AG09309 (cell line): ENCODE measurements around the gene MMP24.
"Not testable (repeated sequence)": the region's sequence is repeated elsewhere in the genome, so short reads cannot be mapped to it uniquely, and the experiment has no call there.

ENCODE experiments used
- DNase-seq: peaks from one replicate; pipeline ENCODE4 v3.0.0-alpha.2; 2010; ENCODE audit warnings: low read depth
- H3K4me3 ChIP-seq: 2 replicates; pipeline ENCODE4 v1.5.1; 2011; ENCODE audit warnings: mild to moderate bottlenecking, low read depth, low read length, moderate library complexity; ENCODE audit not compliant: control insufficient read depth
- TF ChIP-seq, protein P1 (sequence below): IDR thresholded peaks from 2 replicates; pipeline ENCODE4 v1.5.1; 2011; ENCODE audit warnings: mild to moderate bottlenecking, low read depth, low read length, inconsistent platforms; ENCODE audit not compliant: insufficient read depth, control insufficient read depth; ENCODE audit errors: missing control alignments

Gene MMP24

DNA sequence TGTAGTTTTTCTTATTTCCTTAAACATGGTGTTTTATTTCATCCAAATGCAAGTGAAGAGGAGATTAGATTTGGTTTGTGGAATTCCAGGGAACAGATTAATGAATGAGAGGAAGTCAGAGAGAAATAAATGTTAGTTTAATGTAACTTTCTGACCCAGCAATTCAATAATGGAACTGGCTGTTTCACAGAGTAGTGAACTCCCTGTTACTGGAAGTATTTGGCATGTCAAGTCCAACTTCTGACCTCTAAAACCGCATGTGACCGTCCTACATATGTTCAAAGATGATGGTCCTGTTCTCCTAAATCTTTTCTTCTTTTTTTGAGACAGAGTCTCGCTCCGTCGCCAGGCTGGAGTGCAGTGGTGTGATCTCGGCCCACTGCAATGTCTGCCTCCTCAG, 35.9 kb upstream of the MMP24 start:
- TF ChIP-seq, protein P1, sequence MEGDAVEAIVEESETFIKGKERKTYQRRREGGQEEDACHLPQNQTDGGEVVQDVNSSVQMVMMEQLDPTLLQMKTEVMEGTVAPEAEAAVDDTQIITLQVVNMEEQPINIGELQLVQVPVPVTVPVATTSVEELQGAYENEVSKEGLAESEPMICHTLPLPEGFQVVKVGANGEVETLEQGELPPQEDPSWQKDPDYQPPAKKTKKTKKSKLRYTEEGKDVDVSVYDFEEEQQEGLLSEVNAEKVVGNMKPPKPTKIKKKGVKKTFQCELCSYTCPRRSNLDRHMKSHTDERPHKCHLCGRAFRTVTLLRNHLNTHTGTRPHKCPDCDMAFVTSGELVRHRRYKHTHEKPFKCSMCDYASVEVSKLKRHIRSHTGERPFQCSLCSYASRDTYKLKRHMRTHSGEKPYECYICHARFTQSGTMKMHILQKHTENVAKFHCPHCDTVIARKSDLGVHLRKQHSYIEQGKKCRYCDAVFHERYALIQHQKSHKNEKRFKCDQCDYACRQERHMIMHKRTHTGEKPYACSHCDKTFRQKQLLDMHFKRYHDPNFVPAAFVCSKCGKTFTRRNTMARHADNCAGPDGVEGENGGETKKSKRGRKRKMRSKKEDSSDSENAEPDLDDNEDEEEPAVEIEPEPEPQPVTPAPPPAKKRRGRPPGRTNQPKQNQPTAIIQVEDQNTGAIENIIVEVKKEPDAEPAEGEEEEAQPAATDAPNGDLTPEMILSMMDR, result no peak
- no peak for DNase-seq
- H3K4me3 ChIP-seq, result no peak overlapping the region

DNA sequence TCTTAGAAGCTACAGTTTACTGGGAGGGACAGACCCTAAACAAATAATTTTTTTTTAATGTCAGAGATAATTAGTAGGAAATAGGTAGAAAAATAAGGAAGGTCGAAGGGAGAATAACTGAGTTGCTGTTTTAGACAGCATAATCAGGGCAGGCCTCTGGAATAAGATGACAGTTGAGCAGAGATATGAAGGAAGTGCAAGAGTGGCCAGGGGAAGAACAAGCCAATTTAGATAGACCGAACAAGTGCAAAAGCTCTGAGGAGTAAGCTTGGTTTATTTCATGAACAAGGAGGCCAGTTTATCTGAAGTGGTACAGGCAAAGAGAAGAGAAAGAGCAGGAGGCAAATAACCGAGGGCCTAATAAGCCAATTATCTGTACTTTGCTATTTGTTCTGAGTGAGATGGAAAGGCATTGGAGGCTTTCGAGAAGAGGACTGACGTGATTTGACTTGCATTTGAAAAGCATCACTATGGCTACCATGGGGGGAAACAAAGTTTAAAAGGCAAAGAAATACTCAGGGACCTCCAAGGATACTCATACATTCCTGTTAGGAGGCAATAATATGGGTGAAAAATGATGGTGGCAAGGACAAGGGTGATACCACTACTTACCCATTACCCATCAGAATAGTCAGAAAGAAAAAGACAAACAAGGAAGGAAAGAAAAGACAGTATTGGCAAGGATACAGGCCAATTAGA, 34.9 kb upstream of the MMP24 start:
- DNase-seq, result no peak
- no peak overlapping the region for H3K4me3 ChIP-seq
- TF ChIP-seq, protein P1, result no peak

DNA sequence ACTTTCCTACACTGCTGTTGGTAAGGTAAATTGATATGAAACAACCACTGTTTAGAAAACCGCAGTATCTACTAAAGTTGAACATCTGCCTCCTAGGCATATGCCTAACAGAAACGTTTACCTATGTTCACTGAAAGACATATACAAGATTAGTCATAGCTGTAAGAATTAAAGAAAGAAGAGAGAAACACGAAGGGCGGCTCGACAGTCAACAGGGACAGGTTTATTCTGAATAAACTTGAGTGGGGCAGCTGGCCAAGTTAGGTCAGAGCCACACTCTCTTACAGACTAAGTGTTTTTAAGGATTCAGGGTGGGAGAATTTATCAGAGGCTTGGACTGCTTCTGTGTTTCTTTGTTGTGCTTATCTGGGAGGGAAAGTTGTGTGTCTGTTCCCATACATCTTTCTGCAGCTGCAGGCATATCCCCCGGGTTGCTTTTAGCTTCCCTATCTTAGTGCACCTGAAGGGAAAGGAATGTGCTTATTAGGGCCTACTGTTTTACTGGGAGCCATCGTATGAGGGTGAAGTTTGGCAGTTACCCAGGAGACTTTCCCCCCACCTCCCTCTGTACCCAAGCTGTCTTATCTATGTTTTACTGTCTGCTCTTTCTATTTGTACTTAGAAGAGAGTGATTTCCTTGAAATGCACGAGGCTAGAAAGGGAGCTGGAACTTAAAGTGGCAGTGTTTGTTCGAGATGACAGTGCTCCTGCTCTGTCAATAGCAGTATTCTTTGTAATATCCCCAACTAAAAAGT, 34.2 kb upstream of the MMP24 start:
- no peak overlapping the region for H3K4me3 ChIP-seq
- TF ChIP-seq, protein P1, result no peak
- no peak for DNase-seq

DNA sequence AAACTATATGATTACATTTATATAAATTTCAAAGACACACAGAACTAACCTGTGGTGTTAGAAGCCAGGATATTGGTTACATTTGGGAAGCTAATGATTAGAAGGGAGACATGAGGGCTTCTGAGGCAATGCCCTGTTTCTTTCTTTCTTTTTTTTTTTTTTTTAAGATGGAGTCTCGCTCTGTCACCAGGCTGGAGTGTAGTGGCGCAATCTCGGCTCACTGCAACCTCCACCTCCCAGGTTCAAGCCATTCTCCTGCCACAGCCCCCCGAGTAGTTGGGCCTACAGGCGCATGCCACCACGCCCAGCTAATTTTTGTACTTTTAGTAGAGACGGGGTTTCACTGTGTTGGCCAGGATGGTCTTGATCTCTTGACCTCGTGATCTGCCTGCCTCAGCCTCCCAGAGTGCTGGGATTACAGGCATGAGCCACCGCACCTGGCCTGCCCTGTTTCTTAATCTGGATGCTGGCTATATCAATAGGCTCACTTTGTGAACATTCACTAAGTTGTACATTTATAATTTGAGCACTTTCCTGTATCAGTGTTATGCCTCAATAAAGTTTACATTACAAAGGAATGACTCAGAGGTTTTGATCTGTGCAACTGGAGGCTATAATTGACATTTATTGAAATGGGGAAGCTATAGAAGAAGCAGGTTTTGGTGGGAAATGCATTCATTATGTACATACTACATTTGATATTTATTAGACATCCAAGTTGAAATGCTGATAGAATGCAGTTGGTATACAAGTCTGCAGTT, 33.3 kb upstream of the MMP24 start:
- DNase-seq, H3K4me3 ChIP-seq: not testable (repeated sequence)

DNA sequence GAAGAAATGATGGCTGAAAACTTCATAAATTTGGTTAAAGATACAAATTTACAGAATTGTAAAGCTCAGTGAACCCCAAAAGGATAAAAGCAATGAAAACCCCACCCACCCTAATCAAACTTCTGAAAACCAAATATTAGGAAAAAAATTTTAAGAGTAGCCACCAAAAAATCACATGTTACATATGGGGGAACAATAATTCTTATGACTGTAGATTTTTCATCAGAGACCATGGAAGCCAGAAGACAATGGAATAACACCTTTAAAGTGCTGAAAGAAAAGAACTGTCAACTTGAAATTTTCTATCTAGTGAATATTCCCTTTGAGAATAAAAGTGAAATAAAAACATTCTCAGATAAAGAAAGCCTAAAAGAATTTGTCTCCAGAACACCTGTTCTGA, 30.2 kb upstream of the MMP24 start:
- TF ChIP-seq, protein P1, result no peak
- no peak overlapping the region for H3K4me3 ChIP-seq
- no peak for DNase-seq

DNA sequence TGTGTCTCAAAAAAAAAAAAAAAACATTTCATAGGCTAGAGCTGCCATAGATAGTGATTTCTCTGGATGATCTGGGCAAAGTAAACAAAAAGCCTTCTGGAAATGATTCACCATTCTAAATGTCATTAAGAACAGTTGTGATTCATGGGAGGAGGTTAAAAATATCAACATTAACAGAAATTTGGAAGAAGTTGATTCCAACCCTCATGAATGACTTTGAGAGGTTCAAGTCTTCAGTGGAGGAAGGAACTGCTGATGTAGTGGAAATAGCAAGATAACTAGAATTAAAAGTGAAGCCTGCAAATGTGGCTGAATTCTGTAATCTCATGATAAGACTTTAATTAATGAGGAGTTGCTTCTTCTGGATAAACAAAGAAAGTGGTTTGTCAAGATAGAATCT, 26.8 kb upstream of the MMP24 start:
- TF ChIP-seq, protein P1, result no peak
- no peak overlapping the region for H3K4me3 ChIP-seq
- DNase-seq, result no peak

DNA sequence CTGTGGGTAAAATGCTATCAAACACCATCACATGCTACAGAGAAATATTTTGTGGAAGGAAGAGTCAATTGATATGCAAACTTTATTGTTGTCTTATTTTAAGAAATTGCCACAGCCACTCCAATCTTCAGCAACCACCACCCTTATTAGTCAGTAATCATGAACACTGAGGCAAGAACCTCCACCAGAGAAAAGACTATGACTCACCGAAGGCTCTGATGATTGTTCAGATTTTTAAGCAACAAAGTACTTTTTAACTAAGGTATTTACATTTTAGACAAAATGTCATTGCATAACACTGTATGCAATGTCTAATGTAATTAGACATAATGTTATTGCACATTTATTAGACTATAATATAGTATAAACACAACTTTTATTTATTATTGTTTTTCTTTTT, 26.2 kb upstream of the MMP24 start:
- peak; percentile 28 for DNase-seq
- TF ChIP-seq, protein P1, result no peak
- H3K4me3 ChIP-seq, result no peak overlapping the region

DNA sequence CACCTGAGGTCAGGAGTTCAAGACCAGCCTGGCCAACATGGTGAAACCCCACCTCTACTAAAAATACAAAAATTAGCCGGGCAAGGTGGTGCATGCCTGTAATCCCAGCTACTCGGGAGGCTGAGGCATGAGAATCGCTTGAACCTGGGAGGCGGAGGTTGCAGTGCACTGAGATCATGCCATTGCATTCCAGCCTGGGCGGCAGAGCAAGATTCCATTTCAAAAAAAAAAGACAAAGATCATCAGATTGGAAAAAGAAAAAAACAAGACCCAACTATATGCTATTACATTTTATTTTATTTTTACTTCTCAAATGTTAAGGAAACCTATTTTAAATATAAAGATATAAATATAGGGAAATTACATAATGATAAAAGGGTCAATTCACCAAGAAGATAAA, 25.0 kb upstream of the MMP24 start:
- H3K4me3 ChIP-seq, result not testable (repeated sequence)

More for the DNA sequence above, 25.0 kb upstream of the MMP24 start:
- DNase-seq, result not testable (repeated sequence)
